H9 (cell line): ENCODE data around the gene LTBP2. TPM values are rescaled to one million over a fixed set of nuclear protein-coding genes. Genes with fewer than 3 reads are reported as not detected.

ENCODE experiments used
- DNase-seq: peaks from one replicate; pipeline ENCODE4 v3.0.0-alpha.2; 2017
- H2AFZ ChIP-seq: one replicate; pipeline ENCODE4 v1.6.1; 2013; ENCODE audit warnings: mild to moderate bottlenecking, low read length, control low read depth, moderate library complexity
- H2AK5ac ChIP-seq: 2 replicates; pipeline ENCODE4 v1.6.1; 2013; ENCODE audit warnings: low read length, control low read depth, mixed read lengths; ENCODE audit not compliant: insufficient read length
- H2BK120ac ChIP-seq: one replicate; pipeline ENCODE4 v1.6.1; 2013; ENCODE audit warnings: low read depth, mild to moderate bottlenecking, low read length, control low read depth, inconsistent platforms; ENCODE audit not compliant: poor library complexity, severe bottlenecking
- H2BK12ac ChIP-seq: 2 replicates; pipeline ENCODE4 v1.6.1; 2013; ENCODE audit warnings: low read length, control low read depth, mixed read lengths, low read depth; ENCODE audit not compliant: insufficient read length
- H2BK15ac ChIP-seq: 2 replicates; pipeline ENCODE4 v1.6.1; 2013; ENCODE audit warnings: low read depth, low read length, control low read depth
- H2BK20ac ChIP-seq: one replicate; pipeline ENCODE4 v1.6.1; 2013; ENCODE audit warnings: low read depth, mild to moderate bottlenecking, low read length, control low read depth, inconsistent platforms; ENCODE audit not compliant: poor library complexity, severe bottlenecking
- H2BK5ac ChIP-seq: 2 replicates; pipeline ENCODE4 v1.6.1; 2013; ENCODE audit warnings: low read length, control low read depth, mixed read lengths; ENCODE audit not compliant: insufficient read length
- H3K14ac ChIP-seq: 2 replicates; pipeline ENCODE4 v1.6.1; 2013; ENCODE audit warnings: low read length, control low read depth; ENCODE audit not compliant: insufficient read depth
- H3K18ac ChIP-seq: 2 replicates; pipeline ENCODE4 v1.6.1; 2013; ENCODE audit warnings: low read depth, mild to moderate bottlenecking, mixed read lengths, low read length, control low read depth; ENCODE audit not compliant: insufficient read length
- H3K23ac ChIP-seq: 2 replicates; pipeline ENCODE4 v1.6.1; 2013; ENCODE audit warnings: low read length, control low read depth, mixed read lengths, low read depth; ENCODE audit not compliant: insufficient read length
- H3K23me2 ChIP-seq: 2 replicates; pipeline ENCODE4 v1.6.1; 2013; ENCODE audit warnings: low read depth, mild to moderate bottlenecking, mixed read lengths, low read length, control low read depth; ENCODE audit not compliant: insufficient read length, poor library complexity, severe bottlenecking
- H3K27ac ChIP-seq: 2 replicates; pipeline ENCODE4 v1.5.1; 2013; ENCODE audit warnings: low read length, control low read depth, mixed read lengths, low read depth; ENCODE audit not compliant: insufficient read length
- H3K27me3 ChIP-seq: 2 replicates; pipeline ENCODE4 v1.6.1; 2013; ENCODE audit warnings: low read length, control low read depth, inconsistent platforms; ENCODE audit not compliant: insufficient read depth
- H3K4ac ChIP-seq: 2 replicates; pipeline ENCODE4 v1.6.1; 2013; ENCODE audit warnings: low read depth, mild to moderate bottlenecking, control low read depth, inconsistent platforms, low read length, moderate library complexity
- H3K4me1 ChIP-seq: 2 replicates; pipeline ENCODE4 v1.6.1; 2013; ENCODE audit warnings: low read length, control low read depth, inconsistent platforms; ENCODE audit not compliant: insufficient read depth
- H3K4me2 ChIP-seq: 2 replicates; pipeline ENCODE4 v1.6.1; 2013; ENCODE audit warnings: low read length, control low read depth, mixed read lengths; ENCODE audit not compliant: insufficient read length, insufficient read depth
- H3K56ac ChIP-seq: 2 replicates; pipeline ENCODE4 v1.6.1; 2013; ENCODE audit warnings: low read depth, mild to moderate bottlenecking, mixed read lengths, low read length, control low read depth; ENCODE audit not compliant: insufficient read length
- H3K79me1 ChIP-seq: 2 replicates; pipeline ENCODE4 v1.6.1; 2013; ENCODE audit warnings: low read depth, mild to moderate bottlenecking, moderate library complexity, low read length, control low read depth, inconsistent platforms; ENCODE audit not compliant: insufficient read depth, poor library complexity, severe bottlenecking
- H3K79me2 ChIP-seq: 2 replicates; pipeline ENCODE4 v1.6.1; 2013; ENCODE audit warnings: low read length, control low read depth, inconsistent platforms; ENCODE audit not compliant: insufficient read depth
- H3K9ac ChIP-seq: 2 replicates; pipeline ENCODE4 v1.6.1; 2013; ENCODE audit warnings: low read length, control low read depth, mixed read lengths; ENCODE audit not compliant: insufficient read length; ENCODE audit errors: extremely low read depth
- H3K9me3 ChIP-seq: one replicate; pipeline ENCODE4 v1.6.1; 2013; ENCODE audit warnings: low read depth, low read length, inconsistent platforms; ENCODE audit not compliant: control insufficient read depth
- H3T11ph ChIP-seq: one replicate; pipeline ENCODE4 v1.6.1; 2013; ENCODE audit warnings: mild to moderate bottlenecking, low read length, control low read depth, inconsistent platforms
- H4K20me1 ChIP-seq: one replicate; pipeline ENCODE4 v1.6.1; 2013; ENCODE audit not compliant: control insufficient read depth, insufficient read length, insufficient read depth
- H4K5ac ChIP-seq: 2 replicates; pipeline ENCODE4 v1.6.1; 2013; ENCODE audit warnings: low read depth, mild to moderate bottlenecking, mixed read lengths, low read length, control low read depth; ENCODE audit not compliant: insufficient read length
- H4K8ac ChIP-seq: replicated peaks from 2 replicates; pipeline ENCODE4 v1.6.1; 2013; ENCODE audit warnings: low read length, control low read depth, mixed read lengths, low read depth; ENCODE audit not compliant: insufficient read length
- H4K91ac ChIP-seq: 2 replicates; pipeline ENCODE4 v1.6.1; 2013; ENCODE audit warnings: low read depth, mild to moderate bottlenecking, moderate library complexity, mixed read lengths, low read length, control low read depth; ENCODE audit not compliant: insufficient read length
- H3K27ac Mint-ChIP-seq, 3 experiments: 2 replicates in 2 of 3; 3 replicates in 1 of 3; pipeline ENCODE4 v1.8.0; 2020 to 2021; ENCODE audit warnings: mixed read lengths in 3 of 3, mild to moderate bottlenecking in 1 of 3, moderate library complexity in 1 of 3
- H3K27me3 Mint-ChIP-seq: 2 replicates; pipeline ENCODE4 v1.8.0; 2021; ENCODE audit warnings: low read depth, mild to moderate bottlenecking, moderate library complexity, mixed read lengths
- H3K36me3 Mint-ChIP-seq, 3 experiments: 2 replicates in 2 of 3; 3 replicates in 1 of 3; pipeline ENCODE4 v1.8.0; 2020 to 2021; ENCODE audit warnings: low read depth in 3 of 3, mixed read lengths in 3 of 3; ENCODE audit not compliant: insufficient read depth in 1 of 3
- H3K4me1 Mint-ChIP-seq, 2 experiments: 2 replicates each; pipeline ENCODE4 v1.8.0; 2020; ENCODE audit warnings: mixed read lengths in 2 of 2
- H3K4me3 Mint-ChIP-seq, 2 experiments: 2 replicates in 1 of 2; 3 replicates in 1 of 2; pipeline ENCODE4 v1.8.0; 2020 to 2021; ENCODE audit warnings: mild to moderate bottlenecking in 2 of 2, mixed read lengths in 2 of 2, moderate library complexity in 1 of 2
- H3K9me3 Mint-ChIP-seq, 2 experiments: 2 replicates in 1 of 2; 3 replicates in 1 of 2; pipeline ENCODE4 v1.8.0; 2020; ENCODE audit warnings: mild to moderate bottlenecking in 2 of 2, mixed read lengths in 2 of 2, moderate library complexity in 1 of 2
- CTCF ChIP-seq: fragments of 200-600 bp; sonication (generic); conservative IDR thresholded peaks from 3 replicates; pipeline ENCODE4 v1.8.0; 2021; ENCODE audit warnings: antibody characterized with exemption, mild to moderate bottlenecking
- WGBS: extraction: QIAGEN DNeasy Blood & Tissue Kit; methylation state at CpG from one replicate; pipeline ENCODE4 v1.1.7; 2013; ENCODE audit warnings: missing lambda C conversion rate, low lambda C conversion rate, mixed read lengths; ENCODE audit not compliant: insufficient read length; ENCODE audit errors: extremely low coverage; 5-methylcytosine and 5-hydroxymethylcytosine counted together
- total RNA-seq: library from RNA; stranded (reverse); gene quantifications from 2 replicates; pipeline ENCODE4 v1.2.1, GENCODE V29; 2021

The LTBP2 gene
- total RNA-seq, 1 experiment from 2014 or later = 0.77 TPM

- Histone ChIP-seq H3K56ac (no peak overlapping the region), H3K14ac (no peak overlapping the region), H2AK5ac (no peak overlapping the region), H3K4me1 (no peaks in the 10 kb centered on the region), H2BK5ac (no peak overlapping the region), H3K23me2 (no peaks in the 10 kb centered on the region), H3K9ac (no peak overlapping the region), H4K91ac (no peak overlapping the region), H3K4me2 (no peak overlapping the region), H2BK12ac (no peak overlapping the region), H3K79me2 (no peaks in the 10 kb centered on the region), H3K4ac (no peak overlapping the region), H4K5ac (no peak overlapping the region), H2BK20ac (no peak overlapping the region), H3K18ac (no peak overlapping the region), H2BK120ac (no peak overlapping the region), H2BK15ac (no peak overlapping the region), H4K8ac (no peak overlapping the region), H4K20me1 (no peaks in the 10 kb centered on the region), H3K23ac (no peak overlapping the region), H3K9me3 (no peaks in the 10 kb centered on the region), H3K27ac (no peak overlapping the region), H3K79me1 (no peaks in the 10 kb centered on the region), H3T11ph (no peak overlapping the region), H2AFZ (no peak overlapping the region), H3K27me3 (no peaks in the 10 kb centered on the region)
- no peaks in the 10 kb centered on the region for H3K9me3 Mint-ChIP-seq
- no peak for DNase-seq
- H3K27me3 Mint-ChIP-seq = peaks cover 1% of the 10 kb centered on the region; the same call in 1 of the 2 replicates
- WGBS = no CpG with 5 or more reads among the region's 6 CpGs
- no peaks in the 10 kb centered on the region for H3K36me3 Mint-ChIP-seq
- H3K4me1 Mint-ChIP-seq = peaks cover 17 to 18% of the 10 kb centered on the region in 2 experiments
- TF ChIP-seq CTCF = no peak
- H3K4me3 Mint-ChIP-seq = no peak overlapping the region; a peak in 1 of 5 replicates
- no peak overlapping the region for H3K27ac Mint-ChIP-seq
These were observed 93.8 kb downstream of the LTBP2 start for GRCh38 chr14:74518221-74518620.
